Prostate gland (tissue), 2 donors: ENCODE measurements around the gene DRC7. TPM values are rescaled to one million over a fixed set of nuclear protein-coding genes. Genes with fewer than 3 reads are reported as not detected.

Source experiments
- DNase-seq: peaks from one replicate; pipeline ENCODE4 v3.0.0-alpha.2; 2019; ENCODE audit warnings: low spot score
- H3K27ac ChIP-seq, 2 donors: fragments of 200-600 bp; sonication (generic); 2 replicates each; pipeline ENCODE4 v1.5.1; 2017 to 2019
- H3K27me3 ChIP-seq: fragments of 200-600 bp; sonication (generic); replicated peaks from 2 replicates; pipeline ENCODE4 v1.5.1; 2019; ENCODE audit not compliant: insufficient read depth
- H3K36me3 ChIP-seq, 2 donors: fragments of 200-600 bp; sonication (generic); 1 replicate in 1 of 2; 2 replicates in 1 of 2; pipeline versions ENCODE4 v1.5.1 to v1.8.1; 2017 to 2019
- H3K4me1 ChIP-seq: fragments of 200-600 bp; sonication (generic); replicated peaks from 2 replicates; pipeline ENCODE4 v1.5.1; 2019
- H3K4me3 ChIP-seq, 2 donors: fragments of 200-600 bp; sonication (generic); 2 replicates each; pipeline ENCODE4 v1.5.1; 2017 to 2019
- H3K9me3 ChIP-seq: fragments of 200-600 bp; sonication (generic); 2 replicates; pipeline ENCODE4 v1.5.1; 2017
- POLR2A ChIP-seq: fragments of 450-650 bp; IDR thresholded peaks from one replicate; pipeline ENCODE4 v1.6.1; 2016; ENCODE audit warnings: antibody characterized with exemption, mild to moderate bottlenecking
- POLR2AphosphoS5 ChIP-seq: sonication (generic); formaldehyde crosslinking; IDR thresholded peaks from one replicate; pipeline ENCODE4 v1.6.1; 2017; ENCODE audit warnings: antibody characterized with exemption
- WGBS: methylation state at CpG from one replicate; pipeline ENCODE4 v1.1.5; 2018; 5-methylcytosine and 5-hydroxymethylcytosine counted together
- intact Hi-C: fragments of 100-400 bp; cut with DNase I; formaldehyde crosslinking; loops from one replicate; pipeline ENCODE4 v1.14.2; 2022
- total RNA-seq, 2 donors: library from RNA; depleted of rRNA; stranded (reverse); fragments of >200 nt; gene quantifications; one replicate each; pipeline ENCODE4 v1.1.0, GENCODE V29; 2016
- TF ChIP-seq, protein P1 (sequence below), 4 experiments: fragments of 200-600 bp in 2 of 4; fragments of 450-650 bp in 2 of 4; sonication (generic) in 2 of 4; IDR thresholded peaks; 1 replicate in 3 of 4; 2 replicates in 1 of 4; pipeline ENCODE4 v1.5.1; 2016 to 2019; ENCODE audit warnings: antibody characterized with exemption in 4 of 4, mild to moderate bottlenecking in 2 of 4, moderate library complexity in 2 of 4

The DRC7 gene
- total RNA-seq, 2 donors from 2014 or later: 5.5 TPM; not detected in 1

DNA sequence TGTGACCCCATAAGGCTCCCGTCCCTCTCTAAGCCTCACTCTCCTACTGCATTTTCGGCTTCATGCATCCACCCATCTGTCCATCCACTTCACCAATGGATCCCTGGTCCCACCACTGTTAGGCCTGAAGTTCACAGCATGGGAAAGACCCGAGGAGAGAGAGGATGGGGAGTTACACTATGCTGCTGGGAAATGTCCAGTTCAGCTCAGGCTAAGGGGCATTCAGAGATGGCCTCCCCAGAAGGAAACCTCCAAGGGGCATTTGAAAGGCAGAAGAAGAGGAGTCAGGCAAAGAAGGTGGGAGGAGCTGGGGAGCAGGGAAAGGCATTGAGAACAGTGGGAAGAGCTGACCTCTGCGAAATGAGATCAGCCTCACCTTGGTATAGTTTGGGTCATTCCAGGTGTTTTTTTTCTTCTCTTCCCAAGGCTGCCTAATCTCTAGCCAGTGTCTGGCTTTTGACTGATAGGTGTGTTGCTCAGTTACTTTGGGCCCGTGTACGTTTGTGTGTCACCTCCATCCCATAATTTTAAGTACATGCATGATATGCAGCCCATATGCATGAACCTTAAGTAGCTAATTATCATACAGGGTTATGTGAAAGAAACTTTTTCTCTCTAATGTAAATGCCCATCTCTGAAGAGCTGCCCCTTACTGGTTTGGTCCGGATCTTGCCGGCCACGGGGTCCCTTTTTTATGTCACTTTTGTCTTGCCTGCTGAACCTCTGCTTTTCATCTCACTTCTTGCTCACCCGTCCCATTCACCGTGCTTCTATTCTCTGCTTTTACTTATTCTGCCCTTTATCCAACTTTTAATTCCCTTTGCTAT lies 11.6 kb upstream of the DRC7 start:
- 94% methylated on average over 11 of the region's 11 CpGs for WGBS
- Histone ChIP-seq H3K4me3 (no peak overlapping the region), H3K9me3 (no peaks in the 10 kb centered on the region), H3K36me3 (no peaks in the 10 kb centered on the region), H3K27ac (no peak overlapping the region), H3K27me3 (no peaks in the 10 kb centered on the region), H3K4me1 (no peaks in the 10 kb centered on the region)
- TF ChIP-seq POLR2AphosphoS5: no peak
- no peak for TF ChIP-seq POLR2A
- TF ChIP-seq, protein P1, sequence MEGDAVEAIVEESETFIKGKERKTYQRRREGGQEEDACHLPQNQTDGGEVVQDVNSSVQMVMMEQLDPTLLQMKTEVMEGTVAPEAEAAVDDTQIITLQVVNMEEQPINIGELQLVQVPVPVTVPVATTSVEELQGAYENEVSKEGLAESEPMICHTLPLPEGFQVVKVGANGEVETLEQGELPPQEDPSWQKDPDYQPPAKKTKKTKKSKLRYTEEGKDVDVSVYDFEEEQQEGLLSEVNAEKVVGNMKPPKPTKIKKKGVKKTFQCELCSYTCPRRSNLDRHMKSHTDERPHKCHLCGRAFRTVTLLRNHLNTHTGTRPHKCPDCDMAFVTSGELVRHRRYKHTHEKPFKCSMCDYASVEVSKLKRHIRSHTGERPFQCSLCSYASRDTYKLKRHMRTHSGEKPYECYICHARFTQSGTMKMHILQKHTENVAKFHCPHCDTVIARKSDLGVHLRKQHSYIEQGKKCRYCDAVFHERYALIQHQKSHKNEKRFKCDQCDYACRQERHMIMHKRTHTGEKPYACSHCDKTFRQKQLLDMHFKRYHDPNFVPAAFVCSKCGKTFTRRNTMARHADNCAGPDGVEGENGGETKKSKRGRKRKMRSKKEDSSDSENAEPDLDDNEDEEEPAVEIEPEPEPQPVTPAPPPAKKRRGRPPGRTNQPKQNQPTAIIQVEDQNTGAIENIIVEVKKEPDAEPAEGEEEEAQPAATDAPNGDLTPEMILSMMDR (IDR thresholded peaks at IDR 0.05): no peak
- intact Hi-C loops: no loop called here
- no peak for DNase-seq

DNA sequence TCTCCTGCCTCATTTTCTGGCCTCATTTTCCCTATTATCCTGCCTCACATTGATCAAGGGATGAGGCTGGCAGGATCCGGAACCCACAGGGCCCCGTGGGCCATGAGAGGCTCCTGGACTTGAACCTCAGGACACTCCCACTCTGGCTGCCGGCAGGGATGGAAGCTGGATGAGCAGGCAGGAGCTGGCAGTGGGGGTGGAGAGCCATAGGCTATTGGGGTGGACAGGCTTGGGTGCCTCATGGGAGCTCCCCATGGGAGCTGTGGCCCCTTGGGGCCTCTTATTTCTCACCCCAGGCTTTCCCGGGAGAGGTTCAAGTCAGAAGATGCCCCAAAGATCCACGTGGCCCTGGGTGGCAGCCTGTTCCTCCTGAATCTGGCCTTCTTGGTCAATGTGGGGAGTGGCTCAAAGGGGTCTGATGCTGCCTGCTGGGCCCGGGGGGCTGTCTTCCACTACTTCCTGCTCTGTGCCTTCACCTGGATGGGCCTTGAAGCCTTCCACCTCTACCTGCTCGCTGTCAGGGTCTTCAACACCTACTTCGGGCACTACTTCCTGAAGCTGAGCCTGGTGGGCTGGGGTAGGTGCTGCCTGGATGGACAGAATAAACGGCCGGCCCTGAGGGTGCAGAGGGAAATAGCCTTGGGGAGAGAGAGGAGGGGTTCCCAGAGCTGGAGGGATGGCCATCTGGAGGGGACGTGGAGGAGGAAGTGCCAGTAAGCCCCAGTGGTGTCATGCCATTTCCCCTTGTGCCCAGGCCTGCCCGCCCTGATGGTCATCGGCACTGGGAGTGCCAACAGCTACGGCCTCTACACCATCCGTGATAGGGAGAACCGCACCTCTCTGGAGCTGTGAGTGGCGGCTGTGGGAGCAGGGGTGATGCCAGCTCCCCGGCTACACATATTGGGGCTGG lies 10.7 kb upstream of the DRC7 start:
- Histone ChIP-seq H3K27me3 (no peaks in the 10 kb centered on the region), H3K4me3 (no peak overlapping the region), H3K9me3 (no peaks in the 10 kb centered on the region), H3K27ac (no peak overlapping the region), H3K36me3 (no peaks in the 10 kb centered on the region), H3K4me1 (no peaks in the 10 kb centered on the region)
- intact Hi-C loops: no loop called here
- WGBS: 88% methylated on average over 18 of the region's 18 CpGs
- TF ChIP-seq POLR2AphosphoS5 (no peak), POLR2A (no peak)
- TF ChIP-seq, protein P1 (IDR thresholded peaks at IDR 0.05): no peak
- no peak for DNase-seq

DNA sequence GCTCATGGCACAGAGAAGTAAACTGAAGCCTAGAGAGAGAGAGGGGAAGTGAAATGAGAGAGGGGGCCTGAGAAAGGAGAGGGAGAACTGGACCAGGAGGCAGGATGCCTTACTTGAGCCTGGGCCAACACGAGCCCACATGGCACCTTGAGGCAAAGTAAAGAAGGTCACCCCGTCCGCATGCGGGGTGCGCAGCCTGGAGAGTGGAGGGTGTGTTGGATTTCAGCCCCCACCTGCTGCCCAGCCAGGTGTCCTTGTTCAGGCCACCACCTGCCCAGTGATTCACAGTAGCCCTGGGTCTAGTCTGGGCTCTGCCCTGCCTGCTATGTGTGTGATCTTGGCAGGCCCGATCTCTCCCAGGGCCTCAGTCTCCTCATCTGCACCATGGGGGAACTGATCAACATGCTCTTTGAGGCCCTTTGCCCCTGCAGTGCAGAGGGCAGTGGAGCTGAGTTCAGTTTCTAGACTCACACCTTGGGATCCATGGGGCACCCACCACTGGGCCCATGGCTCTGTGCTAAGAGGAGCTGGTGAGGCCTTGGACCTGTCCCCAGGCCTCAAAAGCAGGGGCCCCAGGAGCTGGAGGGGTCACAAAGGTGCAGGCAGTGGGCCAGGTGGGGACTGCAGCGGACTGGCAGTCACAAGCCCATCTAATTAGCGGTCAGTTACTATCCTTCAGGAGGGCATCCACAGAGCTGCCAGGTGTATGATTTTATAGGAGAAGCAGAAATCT lies 9.8 kb upstream of the DRC7 start:
- Histone ChIP-seq H3K27me3 (no peaks in the 10 kb centered on the region), H3K4me3 (no peak overlapping the region), H3K9me3 (no peaks in the 10 kb centered on the region), H3K27ac (no peak overlapping the region), H3K36me3 (no peaks in the 10 kb centered on the region), H3K4me1 (no peaks in the 10 kb centered on the region)
- WGBS: 98% methylated on average over 8 of the region's 8 CpGs
- no peak for TF ChIP-seq POLR2AphosphoS5
- TF ChIP-seq POLR2A: no peak
- TF ChIP-seq, protein P1 (IDR thresholded peaks at IDR 0.05): no peak
- intact Hi-C loops: no loop called here
- no peak for DNase-seq

DNA sequence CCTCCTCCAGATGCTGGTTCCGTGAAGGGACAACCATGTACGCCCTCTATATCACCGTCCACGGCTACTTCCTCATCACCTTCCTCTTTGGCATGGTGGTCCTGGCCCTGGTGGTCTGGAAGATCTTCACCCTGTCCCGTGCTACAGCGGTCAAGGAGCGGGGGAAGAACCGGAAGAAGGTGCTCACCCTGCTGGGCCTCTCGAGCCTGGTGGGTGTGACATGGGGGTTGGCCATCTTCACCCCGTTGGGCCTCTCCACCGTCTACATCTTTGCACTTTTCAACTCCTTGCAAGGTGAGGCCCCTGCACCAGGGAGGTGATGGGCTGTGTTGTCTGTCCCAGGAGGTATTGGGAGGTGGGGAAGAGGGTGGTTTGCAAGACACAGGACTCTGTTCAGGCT lies 9.0 kb upstream of the DRC7 start:
- H3K27me3 ChIP-seq: no peaks in the 10 kb centered on the region
- no peaks in the 10 kb centered on the region for H3K4me1 ChIP-seq
- WGBS: 93% methylated on average over 11 of the region's 11 CpGs
- H3K9me3 ChIP-seq: no peaks in the 10 kb centered on the region
- H3K4me3 ChIP-seq: no peak overlapping the region
- intact Hi-C loops: no loop called here
- no peaks in the 10 kb centered on the region for H3K36me3 ChIP-seq
- H3K27ac ChIP-seq: no peak overlapping the region
- TF ChIP-seq POLR2AphosphoS5 (no peak), POLR2A (no peak)
- TF ChIP-seq, protein P1 (IDR thresholded peaks at IDR 0.05): no peak
- no peak for DNase-seq
